ENCODE results near the gene KRT84. TPM values are rescaled to one million over a fixed set of nuclear protein-coding genes. Genes with fewer than 3 reads are reported as not detected.

KRT84 gene
- total RNA-seq, 4 donors from 2014 or later = 0.49 to 2.1 (median 0.65) TPM; not detected in 1

DNA sequence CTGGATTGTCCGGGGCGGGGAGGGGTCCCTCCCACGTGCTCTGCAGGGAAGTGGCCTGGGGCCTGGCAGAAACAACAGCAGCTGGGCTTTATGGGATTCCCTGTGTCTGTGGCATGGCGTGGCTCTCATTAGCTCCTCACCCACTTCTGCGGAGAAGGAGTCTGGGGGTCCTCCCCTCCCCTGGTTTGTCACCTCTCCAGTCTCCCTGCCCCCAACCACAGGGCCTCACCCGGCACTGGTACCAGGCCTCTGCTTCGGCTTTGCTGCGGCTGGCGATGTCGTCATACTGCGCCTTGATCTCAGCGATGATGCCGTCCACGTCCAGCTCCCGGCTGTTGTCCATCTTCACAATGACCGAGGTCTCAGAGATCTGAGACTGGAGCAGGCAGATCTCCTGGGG, 14.3 kb upstream of the KRT84 start:
- 96% methylated on average over 12 of the region's 16 CpGs for WGBS
- no peak overlapping the region for H3K4me3 ChIP-seq
- H3K27ac ChIP-seq = no peak overlapping the region

GRCh38 chr12:52398176-52398575, 12.7 kb upstream of the KRT84 start:
- H3K36me3 ChIP-seq = no peaks in the 10 kb centered on the region
- H3K27ac ChIP-seq = no peak overlapping the region
- DNase-seq (ENCODE audit: low spot score in 2 of 2) = no peak
- H3K4me1 ChIP-seq = peaks cover 8% of the 10 kb centered on the region
- no peak for TF ChIP-seq POLR2A (IDR thresholded peaks at IDR 0.05)
- no peak for TF ChIP-seq POLR2AphosphoS5 (IDR thresholded peaks at IDR 0.05)
- TF ChIP-seq EP300 (IDR thresholded peaks at IDR 0.05) = no peak
- TF ChIP-seq, protein P1, sequence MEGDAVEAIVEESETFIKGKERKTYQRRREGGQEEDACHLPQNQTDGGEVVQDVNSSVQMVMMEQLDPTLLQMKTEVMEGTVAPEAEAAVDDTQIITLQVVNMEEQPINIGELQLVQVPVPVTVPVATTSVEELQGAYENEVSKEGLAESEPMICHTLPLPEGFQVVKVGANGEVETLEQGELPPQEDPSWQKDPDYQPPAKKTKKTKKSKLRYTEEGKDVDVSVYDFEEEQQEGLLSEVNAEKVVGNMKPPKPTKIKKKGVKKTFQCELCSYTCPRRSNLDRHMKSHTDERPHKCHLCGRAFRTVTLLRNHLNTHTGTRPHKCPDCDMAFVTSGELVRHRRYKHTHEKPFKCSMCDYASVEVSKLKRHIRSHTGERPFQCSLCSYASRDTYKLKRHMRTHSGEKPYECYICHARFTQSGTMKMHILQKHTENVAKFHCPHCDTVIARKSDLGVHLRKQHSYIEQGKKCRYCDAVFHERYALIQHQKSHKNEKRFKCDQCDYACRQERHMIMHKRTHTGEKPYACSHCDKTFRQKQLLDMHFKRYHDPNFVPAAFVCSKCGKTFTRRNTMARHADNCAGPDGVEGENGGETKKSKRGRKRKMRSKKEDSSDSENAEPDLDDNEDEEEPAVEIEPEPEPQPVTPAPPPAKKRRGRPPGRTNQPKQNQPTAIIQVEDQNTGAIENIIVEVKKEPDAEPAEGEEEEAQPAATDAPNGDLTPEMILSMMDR (IDR thresholded peaks at IDR 0.05) = no peak
- H3K4me3 ChIP-seq = no peak overlapping the region
- H3K27me3 ChIP-seq = peaks cover 13% of the 10 kb centered on the region
- WGBS = 94% methylated on average over 1 of the region's 1 CpG
- no peaks in the 10 kb centered on the region for H3K9me3 ChIP-seq

More for the DNA sequence above, 14.3 kb upstream of the KRT84 start:
- H3K4me1 ChIP-seq = peaks cover 8% of the 10 kb centered on the region
- H3K36me3 ChIP-seq = no peaks in the 10 kb centered on the region
- DNase-seq (ENCODE audit: low spot score in 2 of 2) = no peak
- no peak for TF ChIP-seq POLR2AphosphoS5 (IDR thresholded peaks at IDR 0.05)
- TF ChIP-seq, protein P1 (IDR thresholded peaks at IDR 0.05) = no peak
- TF ChIP-seq POLR2A (IDR thresholded peaks at IDR 0.05) = no peak
- TF ChIP-seq EP300 (IDR thresholded peaks at IDR 0.05) = no peak
- H3K27me3 ChIP-seq = peaks cover 13% of the 10 kb centered on the region
- H3K9me3 ChIP-seq = no peaks in the 10 kb centered on the region

DNA sequence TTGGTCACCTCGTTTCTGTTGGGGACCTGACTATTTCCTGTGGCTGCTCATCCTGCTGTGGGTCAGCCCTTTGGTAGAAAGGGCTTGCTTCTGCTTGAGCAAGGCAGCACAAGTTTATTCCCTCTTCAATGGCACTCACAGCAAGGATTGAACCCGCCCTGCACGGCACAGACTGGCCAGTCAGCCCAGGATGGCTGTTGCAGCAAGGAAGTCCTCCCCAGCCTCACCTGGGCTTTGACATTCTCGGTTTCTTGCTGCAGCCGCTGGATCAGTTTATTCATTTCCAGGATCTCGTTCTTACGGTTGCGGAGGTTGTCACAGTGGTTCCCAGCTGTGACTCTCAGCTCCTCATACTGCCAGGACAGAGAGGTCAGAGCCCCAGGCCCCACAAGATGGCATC, 11.2 kb upstream of the KRT84 start:
- TF ChIP-seq, protein P1 (IDR thresholded peaks at IDR 0.05) = no peak
- TF ChIP-seq EP300 (IDR thresholded peaks at IDR 0.05) (no peak), POLR2A (IDR thresholded peaks at IDR 0.05) (no peak), POLR2AphosphoS5 (IDR thresholded peaks at IDR 0.05) (no peak)
- Histone ChIP-seq H3K36me3 (no peaks in the 10 kb centered on the region), H3K4me3 (no peak overlapping the region), H3K27me3 (peaks cover 13% of the 10 kb centered on the region), H3K4me1 (peaks cover 17% of the 10 kb centered on the region), H3K27ac (no peak overlapping the region), H3K9me3 (no peaks in the 10 kb centered on the region)
- peak in 1 of 2 donors; percentile 27 for DNase-seq (ENCODE audit: low spot score in 2 of 2)
- 87% methylated on average over 8 of the region's 8 CpGs for WGBS

DNA sequence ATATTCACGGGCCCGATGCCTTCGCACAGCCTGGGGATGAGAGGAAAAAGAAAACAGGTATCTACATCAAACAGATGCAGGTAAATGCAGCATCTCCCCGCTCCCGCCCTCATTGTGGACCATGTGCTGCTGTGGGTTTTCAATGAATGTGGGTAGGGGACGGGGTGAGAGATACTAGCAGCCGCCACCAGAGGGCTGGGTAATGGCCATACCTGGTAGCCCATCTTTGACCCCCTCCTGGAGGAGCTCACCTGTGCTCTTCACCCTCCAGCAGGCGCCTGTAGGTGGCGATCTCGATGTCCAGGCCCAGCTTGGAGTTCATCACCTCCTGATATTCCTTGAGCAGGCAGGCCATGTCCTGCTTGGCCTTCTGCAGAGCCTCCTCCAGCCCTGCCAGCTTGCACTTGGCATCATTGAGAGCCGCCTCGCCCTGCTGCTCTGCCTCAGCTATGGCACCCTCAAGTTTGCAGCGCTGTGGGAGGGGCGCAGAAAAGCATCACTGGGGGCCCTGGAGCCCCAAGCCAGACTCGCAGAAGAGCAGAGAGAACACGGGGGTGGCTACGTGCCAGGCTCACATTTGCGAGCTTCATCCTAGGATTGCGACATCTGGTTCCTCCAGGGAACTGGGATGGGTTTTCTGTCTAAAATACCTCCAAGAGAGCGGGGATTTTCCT, 10.4 kb upstream of the KRT84 start:
- Histone ChIP-seq H3K4me1 (peaks cover 23% of the 10 kb centered on the region), H3K36me3 (no peaks in the 10 kb centered on the region), H3K27me3 (peaks cover 13% of the 10 kb centered on the region), H3K27ac (no peak overlapping the region), H3K4me3 (no peak overlapping the region), H3K9me3 (no peaks in the 10 kb centered on the region)
- peak in 1 of 2 donors; percentile 66 for DNase-seq (ENCODE audit: low spot score in 2 of 2)
- 53% methylated on average over 15 of the region's 20 CpGs for WGBS
- TF ChIP-seq POLR2AphosphoS5 (IDR thresholded peaks at IDR 0.05) = no peak
- TF ChIP-seq, protein P1 (IDR thresholded peaks at IDR 0.05) = peak in 1 of 2 donors; percentile 34

GRCh38 chr12:52394836-52395405, 9.5 kb upstream of the KRT84 start:
- H3K4me1 ChIP-seq = peaks cover 32% of the 10 kb centered on the region
- TF ChIP-seq, protein P1 (IDR thresholded peaks at IDR 0.05) = no peak
- TF ChIP-seq POLR2AphosphoS5 (IDR thresholded peaks at IDR 0.05) = no peak
- no peak for TF ChIP-seq EP300 (IDR thresholded peaks at IDR 0.05)
- TF ChIP-seq POLR2A (IDR thresholded peaks at IDR 0.05) = no peak
- no peak for DNase-seq (ENCODE audit: low spot score in 2 of 2)
- no peak overlapping the region for H3K27ac ChIP-seq
- WGBS = 89% methylated on average over 12 of the region's 13 CpGs
- H3K36me3 ChIP-seq = no peaks in the 10 kb centered on the region
- no peaks in the 10 kb centered on the region for H3K9me3 ChIP-seq
- H3K4me3 ChIP-seq = no peak overlapping the region
- H3K27me3 ChIP-seq = peaks cover 9% of the 10 kb centered on the region

Measured in suprapubic skin (tissue), 4 donors.